Neural progenitor cell (in vitro differentiated cells): ENCODE results near the gene MCM8. TPM values are rescaled to one million over a fixed set of nuclear protein-coding genes. Genes with fewer than 3 reads are reported as not detected.

Source experiments
- DNase-seq: peaks from one replicate; pipeline ENCODE4 v3.0.0-alpha.2; 2016; ENCODE audit warnings: low spot score
- H2AFZ ChIP-seq: fragments of 200-600 bp; sonication (generic); replicated peaks from 2 replicates; pipeline ENCODE4 v1.6.1; 2016; ENCODE audit warnings: antibody characterized with exemption
- H3F3A ChIP-seq: fragments of 200-600 bp; sonication (generic); 2 replicates; pipeline ENCODE4 v1.6.1; 2016; ENCODE audit warnings: antibody characterized with exemption, low read depth
- H3K27ac ChIP-seq: fragments of 200-600 bp; sonication (generic); 2 replicates; pipeline ENCODE4 v1.5.1; 2016; ENCODE audit warnings: mild to moderate bottlenecking
- H3K27me3 ChIP-seq: fragments of 200-600 bp; sonication (generic); 2 replicates; pipeline ENCODE4 v1.6.1; 2016; ENCODE audit warnings: mild to moderate bottlenecking, moderate library complexity
- H3K36me3 ChIP-seq: fragments of 200-600 bp; sonication (generic); 2 replicates; pipeline ENCODE4 v1.5.1; 2016
- H3K4me1 ChIP-seq: fragments of 200-600 bp; sonication (generic); 2 replicates; pipeline ENCODE4 v1.6.1; 2016; ENCODE audit warnings: mixed run types
- H3K4me2 ChIP-seq: fragments of 200-600 bp; sonication (generic); 2 replicates; pipeline ENCODE4 v1.6.1; 2016
- H3K4me3 ChIP-seq: fragments of 200-600 bp; sonication (generic); 2 replicates; pipeline ENCODE4 v1.5.1; 2016
- H3K79me2 ChIP-seq: fragments of 200-600 bp; sonication (generic); 2 replicates; pipeline ENCODE4 v1.6.1; 2016; ENCODE audit warnings: low read depth
- H3K9ac ChIP-seq: fragments of 200-600 bp; sonication (generic); 2 replicates; pipeline ENCODE4 v1.6.1; 2016
- H3K9me3 ChIP-seq: fragments of 200-600 bp; sonication (generic); 2 replicates; pipeline ENCODE4 v1.5.1; 2016; ENCODE audit warnings: low read depth
- H4K20me1 ChIP-seq: fragments of 200-600 bp; sonication (generic); 2 replicates; pipeline ENCODE4 v1.6.1; 2016; ENCODE audit warnings: low read depth
- H3K27ac Mint-ChIP-seq: 3 replicates; pipeline ENCODE4 v1.8.0; 2021; ENCODE audit warnings: mixed read lengths
- H3K27me3 Mint-ChIP-seq: 2 replicates; pipeline ENCODE4 v1.8.0; 2022; ENCODE audit warnings: low read depth, mild to moderate bottlenecking, inconsistent platforms, moderate library complexity, mixed read lengths; ENCODE audit not compliant: insufficient read depth
- H3K36me3 Mint-ChIP-seq: 3 replicates; pipeline ENCODE4 v1.8.0; 2021; ENCODE audit warnings: mixed read lengths
- H3K4me1 Mint-ChIP-seq: 3 replicates; pipeline ENCODE4 v1.8.0; 2021; ENCODE audit warnings: mixed read lengths
- H3K4me3 Mint-ChIP-seq: 3 replicates; pipeline ENCODE4 v1.8.0; 2021; ENCODE audit warnings: mild to moderate bottlenecking, moderate library complexity, mixed read lengths
- H3K9me3 Mint-ChIP-seq: 3 replicates; pipeline ENCODE4 v1.8.0; 2020; ENCODE audit warnings: mixed read lengths
- EZH2 ChIP-seq: fragments of 200-600 bp; sonication (generic); IDR thresholded peaks from 2 replicates; pipeline ENCODE4 v1.6.1; 2017; ENCODE audit warnings: antibody characterized with exemption, mild to moderate bottlenecking, moderate library complexity
- EZH2phosphoT487 ChIP-seq: fragments of 200-600 bp; sonication (generic); IDR thresholded peaks from 2 replicates; pipeline ENCODE4 v1.6.1; 2017; ENCODE audit warnings: antibody characterized with exemption
- total RNA-seq: library from RNA; depleted of rRNA; stranded (reverse); fragments of >200 nt; gene quantifications from 2 replicates; pipeline ENCODE4 v1.2.3, GENCODE V29; 2015; ENCODE audit warnings: low replicate concordance
- TF ChIP-seq, protein P1 (sequence below): fragments of 200-600 bp; sonication (generic); IDR thresholded peaks from 2 replicates; pipeline ENCODE4 v1.5.1; 2017; ENCODE audit warnings: antibody characterized with exemption, mild to moderate bottlenecking

MCM8 gene
- total RNA-seq, 1 donor from 2014 or later = 45.2 TPM

GRCh38 chr20:5933802-5934436 lies 16.5 kb upstream of the MCM8 start:
- Histone ChIP-seq H3F3A (no peaks in the 10 kb centered on the region), H3K4me2 (no peak overlapping the region), H3K9ac (no peak overlapping the region), H3K27ac (no peak overlapping the region), H4K20me1 (no peaks in the 10 kb centered on the region), H3K36me3 (no peaks in the 10 kb centered on the region), H3K9me3 (no peaks in the 10 kb centered on the region), H3K4me1 (no peaks in the 10 kb centered on the region), H3K79me2 (no peaks in the 10 kb centered on the region), H2AFZ (no peak overlapping the region), H3K27me3 (no peaks in the 10 kb centered on the region), H3K4me3 (no peak overlapping the region)
- Mint-ChIP-seq H3K9me3 (no peaks in the 10 kb centered on the region), H3K4me3 (no peak overlapping the region), H3K4me1 (no peaks in the 10 kb centered on the region), H3K27ac (no peak overlapping the region), H3K27me3 (no peaks in the 10 kb centered on the region), H3K36me3 (no peaks in the 10 kb centered on the region)
- TF ChIP-seq, protein P1, sequence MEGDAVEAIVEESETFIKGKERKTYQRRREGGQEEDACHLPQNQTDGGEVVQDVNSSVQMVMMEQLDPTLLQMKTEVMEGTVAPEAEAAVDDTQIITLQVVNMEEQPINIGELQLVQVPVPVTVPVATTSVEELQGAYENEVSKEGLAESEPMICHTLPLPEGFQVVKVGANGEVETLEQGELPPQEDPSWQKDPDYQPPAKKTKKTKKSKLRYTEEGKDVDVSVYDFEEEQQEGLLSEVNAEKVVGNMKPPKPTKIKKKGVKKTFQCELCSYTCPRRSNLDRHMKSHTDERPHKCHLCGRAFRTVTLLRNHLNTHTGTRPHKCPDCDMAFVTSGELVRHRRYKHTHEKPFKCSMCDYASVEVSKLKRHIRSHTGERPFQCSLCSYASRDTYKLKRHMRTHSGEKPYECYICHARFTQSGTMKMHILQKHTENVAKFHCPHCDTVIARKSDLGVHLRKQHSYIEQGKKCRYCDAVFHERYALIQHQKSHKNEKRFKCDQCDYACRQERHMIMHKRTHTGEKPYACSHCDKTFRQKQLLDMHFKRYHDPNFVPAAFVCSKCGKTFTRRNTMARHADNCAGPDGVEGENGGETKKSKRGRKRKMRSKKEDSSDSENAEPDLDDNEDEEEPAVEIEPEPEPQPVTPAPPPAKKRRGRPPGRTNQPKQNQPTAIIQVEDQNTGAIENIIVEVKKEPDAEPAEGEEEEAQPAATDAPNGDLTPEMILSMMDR = peak; percentile 40
- no peak for TF ChIP-seq EZH2phosphoT487
- DNase-seq = peak; percentile 18

DNA sequence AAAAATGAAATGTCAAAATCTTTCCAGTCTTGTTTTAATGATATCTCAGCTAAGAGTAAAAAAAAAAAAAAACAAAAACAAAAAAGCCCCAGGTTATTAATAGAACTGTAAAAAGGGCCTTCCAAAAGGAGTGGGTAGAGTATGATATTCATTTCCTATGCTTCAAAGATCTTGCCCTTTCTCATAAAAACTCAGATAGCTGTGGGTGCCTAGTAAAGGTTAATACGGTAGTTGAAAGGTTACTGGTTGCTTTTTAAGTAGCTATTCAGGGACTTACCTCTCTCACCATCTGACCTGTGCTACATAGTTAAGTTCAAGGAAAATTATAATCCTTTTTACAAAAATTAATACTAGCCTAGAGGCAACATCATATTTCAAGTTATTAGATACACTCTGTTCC lies 15.1 kb upstream of the MCM8 start:
- no peaks in the 10 kb centered on the region for H3K36me3 ChIP-seq
- H3K4me3 ChIP-seq = no peak overlapping the region
- no peak overlapping the region for H3K27ac Mint-ChIP-seq
- no peaks in the 10 kb centered on the region for H3K4me1 ChIP-seq
- no peak for DNase-seq
- H3K4me1 Mint-ChIP-seq = no peaks in the 10 kb centered on the region
- no peak overlapping the region for H3K4me3 Mint-ChIP-seq
- no peaks in the 10 kb centered on the region for H3K9me3 Mint-ChIP-seq
- H3K9ac ChIP-seq = no peak overlapping the region
- H3K9me3 ChIP-seq = no peaks in the 10 kb centered on the region
- H3K4me2 ChIP-seq = no peak overlapping the region
- no peaks in the 10 kb centered on the region for H4K20me1 ChIP-seq
- H3K36me3 Mint-ChIP-seq = peaks cover 6% of the 10 kb centered on the region
- TF ChIP-seq, protein P1 = no peak
- no peak for TF ChIP-seq EZH2
- H3K27me3 Mint-ChIP-seq = no peaks in the 10 kb centered on the region
- no peak overlapping the region for H2AFZ ChIP-seq
- H3K27me3 ChIP-seq = no peaks in the 10 kb centered on the region
- H3K79me2 ChIP-seq = no peaks in the 10 kb centered on the region
- H3K27ac ChIP-seq = no peak overlapping the region
- H3F3A ChIP-seq = no peaks in the 10 kb centered on the region

DNA sequence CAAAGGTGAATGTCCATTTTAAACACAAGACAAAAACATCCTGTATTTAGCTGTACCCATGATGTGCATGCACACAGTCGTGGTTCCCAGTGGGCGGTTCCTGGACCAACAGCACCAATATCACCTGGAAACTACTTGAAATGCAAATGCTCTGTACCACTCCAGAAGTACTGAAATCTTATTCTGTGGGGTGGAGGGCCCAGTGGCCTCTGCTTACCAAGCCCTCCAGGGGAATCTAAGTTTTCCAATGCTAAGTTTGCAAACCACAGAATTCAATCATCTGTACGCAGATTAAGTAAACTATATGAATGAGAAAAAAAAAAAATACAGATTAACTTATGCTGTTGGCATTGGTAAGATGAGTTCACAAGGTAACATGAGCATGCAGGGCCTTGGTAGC lies 14.2 kb upstream of the MCM8 start:
- Histone ChIP-seq H3K9me3 (no peaks in the 10 kb centered on the region), H3F3A (no peaks in the 10 kb centered on the region), H3K27ac (no peak overlapping the region), H3K36me3 (no peaks in the 10 kb centered on the region), H3K4me3 (no peak overlapping the region), H2AFZ (no peak overlapping the region), H3K4me2 (no peak overlapping the region), H3K27me3 (no peaks in the 10 kb centered on the region), H4K20me1 (peaks cover 3% of the 10 kb centered on the region), H3K79me2 (no peaks in the 10 kb centered on the region), H3K9ac (no peak overlapping the region), H3K4me1 (no peaks in the 10 kb centered on the region)
- TF ChIP-seq, protein P1 = no peak
- no peak for TF ChIP-seq EZH2
- no peak for TF ChIP-seq EZH2phosphoT487
- Mint-ChIP-seq H3K9me3 (no peaks in the 10 kb centered on the region), H3K27ac (no peak overlapping the region), H3K4me1 (no peaks in the 10 kb centered on the region), H3K27me3 (no peaks in the 10 kb centered on the region), H3K36me3 (peaks cover 6% of the 10 kb centered on the region), H3K4me3 (no peak overlapping the region)
- DNase-seq = no peak
